CD4-positive, alpha-beta T cell treated with Interleukin-12 subunit alpha and Interleukin-12 subunit beta, for 1 hour (primary cell): ENCODE results near the gene TRIP13.
"Not testable (repeated sequence)": the region's sequence is repeated elsewhere in the genome, so short reads cannot be mapped to it uniquely, and the experiment has no call there.

Experiments
- DNase-seq: peaks from one replicate; pipeline ENCODE4 v3.0.0-alpha.2; 2020

TRIP13 gene

GRCh38 chr5:892394-893136, at the start of gene TRIP13, which contains the start of gene BRD9:
Gene TRIP13 (plus strand): TSS chr5:892884. CDS start chr5:892999, 115 bp downstream.
Gene BRD9 (minus strand): TSS chr5:892801. CDS start chr5:892657, 144 bp downstream.
- DNase-seq, result peak; percentile 83

GRCh38 chr5:843371-843770, 49.3 kb upstream of the TRIP13 start:
- DNase-seq, result not testable (repeated sequence)

- DNase-seq, result not testable (repeated sequence)
These were observed 48.8 kb upstream of the TRIP13 start for GRCh38 chr5:843926-844325.

- not testable (repeated sequence) for DNase-seq
These were observed 48.3 kb upstream of the TRIP13 start for GRCh38 chr5:844426-844825.

GRCh38 chr5:845031-845675, 47.5 kb upstream of the TRIP13 start:
- DNase-seq, result not testable (repeated sequence)

- DNase-seq, result not testable (repeated sequence)
These were observed 46.7 kb upstream of the TRIP13 start for GRCh38 chr5:845676-846601.

- peak; percentile 23 for DNase-seq
These were observed 46.0 kb upstream of the TRIP13 start for GRCh38 chr5:846602-847091.

GRCh38 chr5:847212-847611, 45.5 kb upstream of the TRIP13 start:
- not testable (repeated sequence) for DNase-seq

GRCh38 chr5:847736-848135, 44.9 kb upstream of the TRIP13 start:
- DNase-seq, result not testable (repeated sequence)

- DNase-seq, result no peak
These were observed 44.0 kb upstream of the TRIP13 start for GRCh38 chr5:848671-849111.

GRCh38 chr5:849651-850301, 42.9 kb upstream of the TRIP13 start:
- peak; percentile 15 for DNase-seq

- no peak for DNase-seq
These were observed 42.1 kb upstream of the TRIP13 start, which contains the start of gene ZDHHC11 for GRCh38 chr5:850511-851006. Gene ZDHHC11 (minus strand): TSS chr5:850986. CDS start chr5:850602, 384 bp downstream.

GRCh38 chr5:851076-851475, 41.6 kb upstream of the TRIP13 start:
- no peak for DNase-seq

- no peak for DNase-seq
These were observed 41.1 kb upstream of the TRIP13 start for GRCh38 chr5:851553-851952.

GRCh38 chr5:852018-852417, 40.7 kb upstream of the TRIP13 start:
- no peak for DNase-seq

GRCh38 chr5:852431-853401, 40.0 kb upstream of the TRIP13 start:
- no peak for DNase-seq

GRCh38 chr5:853416-854090, 39.1 kb upstream of the TRIP13 start:
- not testable (repeated sequence) for DNase-seq

- no peak for DNase-seq
These were observed 38.5 kb upstream of the TRIP13 start for GRCh38 chr5:854217-854616.

- no peak for DNase-seq
These were observed 37.5 kb upstream of the TRIP13 start for GRCh38 chr5:854966-855743.
